Thyroid gland (tissue), 4 donors: ENCODE results near the gene CCDC136. TPM values are rescaled to one million over a fixed set of nuclear protein-coding genes. Genes with fewer than 3 reads are reported as not detected.

Experiments
- DNase-seq, 2 donors: peaks; one replicate each; pipeline ENCODE4 v3.0.0-alpha.2; 2019
- H3K27ac ChIP-seq, 3 donors: fragments of 200-600 bp; sonication (generic); 1 replicate in 2 of 3; 2 replicates in 1 of 3; pipeline ENCODE4 v1.5.1; 2016 to 2019; ENCODE audit warnings: mild to moderate bottlenecking in 1 of 3, moderate library complexity in 1 of 3
- H3K27me3 ChIP-seq: fragments of 200-600 bp; sonication (generic); one replicate; pipeline ENCODE4 v1.5.1; 2019
- H3K36me3 ChIP-seq, 2 donors: fragments of 200-600 bp; sonication (generic); one replicate each; pipeline ENCODE4 v1.5.1; 2016 to 2019
- H3K4me1 ChIP-seq, 2 donors: fragments of 200-600 bp; sonication (generic); one replicate each; pipeline ENCODE4 v1.5.1; 2017 to 2019
- H3K4me3 ChIP-seq, 3 donors: fragments of 200-600 bp; sonication (generic); replicated peaks in 1 of 3; 1 replicate in 2 of 3; 2 replicates in 1 of 3; pipeline ENCODE4 v1.5.1; 2016; ENCODE audit warnings: mild to moderate bottlenecking in 1 of 3
- H3K9me3 ChIP-seq: fragments of 200-600 bp; sonication (generic); one replicate; pipeline ENCODE4 v1.5.1; 2017
- CTCF ChIP-seq, 6 experiments: fragments of 200-600 bp in 3 of 6; fragments of 450-650 bp in 3 of 6; sonication (generic) in 3 of 6; IDR thresholded peaks; one replicate each; pipeline ENCODE4 v1.5.1; 2016 to 2019; ENCODE audit warnings: antibody characterized with exemption in 6 of 6, mild to moderate bottlenecking in 2 of 6, inconsistent platforms in 1 of 6, moderate library complexity in 1 of 6
- POLR2A ChIP-seq, 2 donors: fragments of 450-650 bp; IDR thresholded peaks; one replicate each; pipeline ENCODE4 v1.6.1; 2017; ENCODE audit warnings: antibody characterized with exemption in 2 of 2, mild to moderate bottlenecking in 2 of 2, moderate library complexity in 1 of 2
- WGBS, 2 donors: methylation state at CpG; one replicate each; pipeline ENCODE4 v1.1.5; 2017; 5-methylcytosine and 5-hydroxymethylcytosine counted together
- intact Hi-C: fragments of 100-400 bp; cut with DNase I; formaldehyde crosslinking; loops from one replicate; pipeline ENCODE4 v1.15.1; 2023
- total RNA-seq, 4 donors: library from RNA; depleted of rRNA; stranded (reverse); fragments of >200 nt; gene quantifications; one replicate each; pipeline ENCODE4 v1.2.3, GENCODE V29; 2016

CCDC136 gene
- total RNA-seq, 4 donors from 2014 or later, result 4.4 to 4.9 (median 4.6) TPM

DNA sequence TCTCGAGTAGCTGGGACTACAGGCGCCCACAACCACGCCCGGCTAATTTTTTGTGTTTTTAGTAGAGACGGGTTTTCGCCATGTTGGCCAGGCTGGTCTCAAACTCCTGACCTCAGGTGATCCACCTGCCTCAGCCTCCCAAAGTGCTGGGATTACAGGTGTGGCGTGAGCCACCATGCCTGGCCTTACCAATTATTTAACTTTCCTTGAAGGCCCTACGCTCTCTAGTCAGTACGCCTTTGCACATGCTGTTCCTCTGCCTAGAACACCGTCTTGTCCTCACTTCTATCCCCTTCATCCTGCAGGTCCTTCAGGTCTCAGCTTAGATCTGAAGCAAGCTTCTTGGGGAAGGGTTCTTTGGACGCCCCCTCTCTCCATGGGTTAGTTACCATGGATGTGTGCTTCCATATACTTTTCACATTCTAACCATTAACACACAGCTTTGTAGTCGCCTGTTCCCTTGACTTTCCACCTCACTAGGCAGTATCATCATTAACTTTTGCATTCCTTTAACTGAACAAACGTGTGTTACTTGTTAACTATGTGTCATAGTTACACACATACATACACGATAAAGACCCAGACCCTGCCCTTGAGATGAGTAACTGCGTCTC lies 70.3 kb downstream of the CCDC136 start:
- TF ChIP-seq POLR2A (IDR thresholded peaks at IDR 0.05) (no peak), CTCF (IDR thresholded peaks at IDR 0.05) (no peak)
- H3K4me3 ChIP-seq, result no peak overlapping the region
- H3K4me1 ChIP-seq, result peaks cover 10 to 22% of the 10 kb centered on the region in 2 donors
- intact Hi-C loops, result loop anchor here (10.0 kb wide), 1 partner anchor 127 kb away; the partner anchor contains the start of gene CALU
- no peak for DNase-seq
- H3K36me3 ChIP-seq, result peaks cover 10 to 14% of the 10 kb centered on the region in 2 donors
- no peak overlapping the region for H3K27ac ChIP-seq
- WGBS, 2 donors, result 68% methylated on average over 15 of the region's 15 CpGs
- H3K27me3 ChIP-seq, result no peaks in the 10 kb centered on the region
- no peaks in the 10 kb centered on the region for H3K9me3 ChIP-seq

DNA sequence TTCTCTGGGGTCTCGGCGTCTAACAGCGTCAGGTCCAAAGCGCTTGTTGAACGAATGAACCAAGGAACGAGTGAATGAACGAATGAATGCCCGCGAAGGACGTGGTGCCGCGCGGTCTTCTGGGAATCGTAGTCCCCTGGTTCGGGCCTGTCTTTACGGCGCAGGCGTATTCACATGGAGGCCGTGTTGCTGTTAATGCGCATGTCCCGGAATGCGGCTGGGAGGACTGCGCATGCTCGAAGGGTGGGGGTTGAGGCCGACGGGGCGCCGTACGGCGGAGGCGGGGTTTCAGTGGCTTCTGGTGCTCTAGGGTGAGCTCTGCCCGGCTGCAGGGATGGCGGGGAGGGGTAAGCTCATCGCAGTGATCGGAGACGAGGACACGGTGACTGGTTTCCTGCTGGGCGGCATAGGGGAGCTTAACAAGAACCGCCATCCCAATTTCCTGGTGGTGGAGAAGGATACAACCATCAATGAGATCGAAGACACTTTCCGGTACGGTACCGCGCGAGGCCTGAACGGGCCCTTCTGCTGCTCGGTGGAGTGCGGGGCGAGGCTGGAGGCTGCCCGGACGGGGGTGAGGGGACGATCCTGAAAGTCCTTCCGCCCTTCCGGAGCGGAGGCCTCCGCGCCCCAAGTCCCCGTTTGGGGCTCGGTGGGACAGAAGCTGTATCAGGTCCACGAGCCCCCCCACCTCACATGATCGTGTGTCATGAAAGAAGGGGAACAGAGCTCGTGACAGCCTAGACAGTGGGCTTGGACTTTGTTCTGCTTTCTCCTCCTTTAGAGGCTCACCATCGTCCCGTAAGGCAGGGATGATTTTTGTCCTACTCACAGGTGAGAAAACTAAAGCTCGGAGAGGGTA lies 71.0 kb downstream of the CCDC136 start, which contains the start of gene ATP6V1F:
Gene ATP6V1F (plus strand): TSS at position 286 of the 862 bp plus-strand sequence. CDS start 49 bp downstream, at position 335.
- H3K9me3 ChIP-seq, result no peaks in the 10 kb centered on the region
- peaks cover 10 to 22% of the 10 kb centered on the region in 2 donors for H3K4me1 ChIP-seq
- peak within 1 kb of the TSS in 2 of 3 donors; percentile 9 to 62 for H3K27ac ChIP-seq
- TF ChIP-seq POLR2A (IDR thresholded peaks at IDR 0.05), result peak in 1 of 2 donors; percentile 85
- TF ChIP-seq CTCF (IDR thresholded peaks at IDR 0.05), result peak in 1 of 6 experiments; percentile 25
- DNase-seq, result peak; percentile 96 to 98
- WGBS, 2 donors, result 0% methylated on average over 55 to 56 of the region's 65 CpGs
- intact Hi-C loops, result loop anchor here (10.0 kb wide), 1 partner anchor 128 kb away; the partner anchor contains the start of gene CALU
- H3K36me3 ChIP-seq, result peaks cover 10 to 14% of the 10 kb centered on the region in 2 donors
- H3K27me3 ChIP-seq, result no peaks in the 10 kb centered on the region
- peak within 1 kb of the TSS; percentile 51 to 99 (median 64) for H3K4me3 ChIP-seq

DNA sequence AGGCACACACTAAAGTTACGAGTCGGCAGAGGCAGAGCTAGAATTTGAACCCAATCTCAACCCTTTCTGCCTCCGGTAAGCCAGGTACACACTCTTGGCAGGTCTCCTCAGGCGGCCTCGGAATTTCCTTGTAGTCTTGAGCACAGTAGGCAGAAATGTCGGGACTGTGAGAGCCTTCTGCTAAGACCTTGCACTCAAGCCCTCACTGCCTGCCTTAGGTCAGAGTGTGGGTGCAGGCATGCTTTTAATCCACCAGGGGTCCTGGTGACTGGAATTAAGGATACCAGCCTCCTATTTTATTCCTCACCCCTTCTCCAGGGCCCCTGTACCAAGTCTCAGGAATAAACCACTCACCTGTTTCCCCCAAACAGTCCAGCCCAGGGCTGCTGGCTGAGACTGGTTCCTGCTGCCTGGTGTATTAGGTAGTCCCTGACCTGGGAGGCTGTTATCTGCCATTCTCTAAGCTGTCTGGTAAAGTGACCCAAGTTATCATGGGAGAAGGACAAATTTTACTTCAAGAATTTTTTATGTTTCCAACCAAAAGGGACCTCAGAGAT lies 71.7 kb downstream of the CCDC136 start:
- Histone ChIP-seq H3K9me3 (no peaks in the 10 kb centered on the region), H3K36me3 (peaks cover 10 to 14% of the 10 kb centered on the region in 2 donors), H3K27me3 (no peaks in the 10 kb centered on the region), H3K27ac (peak overlapping the region in 2 of 3 donors; percentile 9 to 62), H3K4me1 (peaks cover 10 to 24% of the 10 kb centered on the region in 2 donors), H3K4me3 (peak overlapping the region; percentile 51 to 99 (median 64))
- intact Hi-C loops, result loop anchor here (10.0 kb wide), 1 partner anchor 129 kb away; the partner anchor contains the start of gene CALU
- DNase-seq, result peak; percentile 32 to 41
- TF ChIP-seq CTCF (IDR thresholded peaks at IDR 0.05) (peak in 4 of 6 experiments; percentile 11 to 33 (median 23)), POLR2A (IDR thresholded peaks at IDR 0.05) (no peak)
- 2 to 4% methylated on average over 6 of the region's 6 CpGs for WGBS, 2 donors

GRCh38 chr7:128865303-128865702 lies 73.5 kb downstream of the CCDC136 start:
- DNase-seq, result no peak
- intact Hi-C loops, result loop anchor here (10.0 kb wide), 1 partner anchor 131 kb away; the partner anchor contains the start of gene CALU
- Histone ChIP-seq H3K4me1 (peaks cover 21 to 27% of the 10 kb centered on the region in 2 donors), H3K27ac (no peak overlapping the region), H3K4me3 (no peak overlapping the region), H3K9me3 (no peaks in the 10 kb centered on the region), H3K36me3 (peaks cover 10 to 14% of the 10 kb centered on the region in 2 donors), H3K27me3 (no peaks in the 10 kb centered on the region)
- TF ChIP-seq POLR2A (IDR thresholded peaks at IDR 0.05) (no peak), CTCF (IDR thresholded peaks at IDR 0.05) (no peak)
- 96% methylated on average over 12 of the region's 12 CpGs for WGBS, 2 donors
